HCT116 (cell line): ENCODE measurements around the gene ABRACL. TPM values are rescaled to one million over a fixed set of nuclear protein-coding genes. Genes with fewer than 3 reads are reported as not detected.

ENCODE experiments used
- ATAC-seq: fragments of 200-7000 bp; cut with Tn5 transposase; 2 replicates; pipeline ENCODE4 v1.9.1; 2020; ENCODE audit warnings: mild to moderate bottlenecking, moderate library complexity
- BruUV-seq: library from RNA; stranded (reverse); fragments of 400-500 nt; replicated peaks from 2 replicates; lab custom pipeline; 2021; lab: Mats Ljungman, UMichigan
- CTCF ChIA-PET: fragments of 300-600 bp; sonication (Branson Sonifier 250); formaldehyde crosslinking; loops from one replicate; lab custom pipeline; 2021; ENCODE audit warnings: antibody characterized with exemption; lab: Charles Lee
- POLR2A ChIA-PET: fragments of 300-600, 350-600 bp; sonication (Branson Sonifier 250); formaldehyde crosslinking; loops from one replicate; lab custom pipeline; 2021; ENCODE audit warnings: antibody characterized with exemption; lab: Charles Lee
- RAD21 ChIA-PET, 2 experiments: fragments of 300-600 bp; sonication (Branson Sonifier 250); formaldehyde crosslinking; loops; one replicate each; lab custom pipeline; 2023; ENCODE audit warnings: low total read pairs in 2 of 2; ENCODE audit not compliant: uncharacterized antibody in 2 of 2, unreplicated experiment in 2 of 2, low non-redundant PET in 1 of 2; lab: Charles Lee
- DNase-seq: peaks from one replicate; pipeline ENCODE4 v3.0.0-alpha.2; 2010; ENCODE audit warnings: low read depth, low spot score
- H2AFZ ChIP-seq: fragments of 200-600 bp; shearing (Covaris generic), sonication (generic); 2 replicates; pipeline ENCODE4 v1.6.1; 2017; ENCODE audit warnings: low read depth, mixed run types, mixed read lengths, antibody characterized with exemption, low read length; ENCODE audit not compliant: poor library complexity, severe bottlenecking
- H3K27ac ChIP-seq: 2 replicates; pipeline ENCODE4 v1.5.1; 2012; ENCODE audit warnings: low read depth, low read length
- H3K27me3 ChIP-seq: fragments of 200-600 bp; sonication (generic); 2 replicates; pipeline ENCODE4 v1.6.1; 2016; ENCODE audit warnings: mixed run types, low read length, mixed read lengths; ENCODE audit not compliant: insufficient read depth
- H3K36me3 ChIP-seq, 2 experiments: fragments of 200-500 bp in 1 of 2; fragments of 200-600 bp in 1 of 2; sonication (Bioruptor generic) in 1 of 2; sonication (generic) in 1 of 2; 2 replicates each; pipeline versions ENCODE4 v1.5.1 to v1.6.1; 2014 to 2016; ENCODE audit warnings: low read length in 2 of 2, inconsistent platforms in 1 of 2, mixed read lengths in 1 of 2, mixed run types in 1 of 2; ENCODE audit not compliant: insufficient read depth in 2 of 2, control insufficient read depth in 1 of 2
- H3K4me1 ChIP-seq, 2 experiments: fragments of 200-600 bp in 1 of 2; sonication (generic) in 1 of 2; 2 replicates each; pipeline versions ENCODE4 v1.5.1 to v1.6.1; 2012 to 2017; ENCODE audit warnings: low read length in 2 of 2, inconsistent platforms in 1 of 2, mild to moderate bottlenecking in 1 of 2, mixed read lengths in 1 of 2, mixed run types in 1 of 2, moderate library complexity in 1 of 2; ENCODE audit not compliant: insufficient read depth in 2 of 2, control insufficient read depth in 1 of 2
- H3K4me2 ChIP-seq: fragments of 200-600 bp; sonication (generic); 2 replicates; pipeline ENCODE4 v1.6.1; 2017; ENCODE audit warnings: mixed run types, low read length, mixed read lengths
- H3K4me3 ChIP-seq, 2 experiments: fragments of 200-600 bp in 1 of 2; sonication (generic) in 1 of 2; replicated peaks in 1 of 2; 2 replicates each; pipeline ENCODE4 v1.5.1; 2011 to 2016; ENCODE audit warnings: low read length in 2 of 2, control low read depth in 1 of 2, low read depth in 1 of 2, mild to moderate bottlenecking in 1 of 2, mixed read lengths in 1 of 2, mixed run types in 1 of 2
- H3K79me2 ChIP-seq: fragments of 200-600 bp; sonication (generic); 2 replicates; pipeline ENCODE4 v1.6.1; 2017; ENCODE audit warnings: mild to moderate bottlenecking, mixed run types, low read length, moderate library complexity, mixed read lengths; ENCODE audit not compliant: insufficient read depth
- H3K9ac ChIP-seq: fragments of 200-600 bp; sonication (generic); 2 replicates; pipeline ENCODE4 v1.6.1; 2016; ENCODE audit warnings: low read length, mixed read lengths
- H3K9me2 ChIP-seq: fragments of 200-600 bp; sonication (generic), shearing (Covaris generic); 2 replicates; pipeline ENCODE4 v1.6.1; 2017; ENCODE audit warnings: mixed run types, mild to moderate bottlenecking, moderate library complexity; ENCODE audit not compliant: insufficient read depth
- H3K9me3 ChIP-seq, 2 experiments: fragments of 200-500 bp in 1 of 2; fragments of 200-600 bp in 1 of 2; sonication (Bioruptor generic) in 1 of 2; sonication (generic) in 1 of 2; 2 replicates each; pipeline ENCODE4 v1.6.1; 2014 to 2017; ENCODE audit warnings: low read length in 2 of 2, mixed read lengths in 2 of 2, inconsistent platforms in 1 of 2, low read depth in 1 of 2, mild to moderate bottlenecking in 1 of 2, mixed run types in 1 of 2, moderate library complexity in 1 of 2; ENCODE audit not compliant: control insufficient read depth in 1 of 2, insufficient read depth in 1 of 2
- H4K20me1 ChIP-seq: fragments of 200-600 bp; sonication (generic), shearing (Covaris generic); 2 replicates; pipeline ENCODE4 v1.6.1; 2017; ENCODE audit warnings: mixed run types, mild to moderate bottlenecking, moderate library complexity; ENCODE audit not compliant: insufficient read depth
- CBX3 ChIP-seq: IDR thresholded peaks from 2 replicates; pipeline ENCODE4 v1.6.1; 2012; ENCODE audit warnings: low read depth
- CTCF ChIP-seq, 3 experiments: fragments of 200-600 bp in 1 of 3; sonication (generic) in 1 of 3; IDR thresholded peaks in 2 of 3; conservative IDR thresholded peaks in 1 of 3; 2 replicates each; pipeline ENCODE4 v1.5.1; 2012 to 2017; ENCODE audit warnings: low read depth in 2 of 3, low read length in 2 of 3, antibody characterized with exemption in 1 of 3, borderline replicate concordance in 1 of 3, control low read depth in 1 of 3, mild to moderate bottlenecking in 1 of 3, mixed read lengths in 1 of 3, mixed run types in 1 of 3, moderate library complexity in 1 of 3; ENCODE audit not compliant: insufficient read depth in 1 of 3
- EGR1 ChIP-seq: IDR thresholded peaks from 2 replicates; pipeline ENCODE4 v1.6.1; 2012; ENCODE audit warnings: low read depth
- ELF1 ChIP-seq: IDR thresholded peaks from 2 replicates; pipeline ENCODE4 v1.6.1; 2012; ENCODE audit warnings: low read depth, borderline replicate concordance
- POLR2AphosphoS5 ChIP-seq: IDR thresholded peaks from 2 replicates; pipeline ENCODE4 v1.6.1; 2011; ENCODE audit warnings: mild to moderate bottlenecking, low read depth, low read length, moderate library complexity
- SIN3A ChIP-seq: IDR thresholded peaks from 2 replicates; pipeline ENCODE4 v1.6.1; 2012; ENCODE audit warnings: low read depth
- TCF7L2 ChIP-seq: IDR thresholded peaks from 2 replicates; pipeline ENCODE4 v1.7.0; 2011; ENCODE audit warnings: borderline replicate concordance, inconsistent platforms; ENCODE audit not compliant: insufficient read depth, insufficient read length; ENCODE audit errors: extremely low read depth
- ZFX ChIP-seq: fragments of 450-650 bp; IDR thresholded peaks from 2 replicates; pipeline ENCODE4 v1.6.1; 2017
- intact Hi-C: fragments of 100-400 bp; cut with micrococcal nuclease; formaldehyde crosslinking; loops from 2 replicates; pipeline ENCODE4 v1.10.0; 2022
- total RNA-seq: library from RNA; stranded (reverse); gene quantifications from one replicate; pipeline ENCODE4 v1.2.1, GENCODE V29; 2021; ENCODE audit not compliant: unreplicated experiment

Gene ABRACL
- total RNA-seq, 1 experiment from 2014 or later, result 47.4 TPM

- H3K9ac ChIP-seq, result no peak overlapping the region
- RAD21 ChIA-PET, result no interaction called here
- H3K36me3 ChIP-seq, result no peaks in the 10 kb centered on the region
- TF ChIP-seq EGR1 (no peak), CBX3 (no peak), ELF1 (no peak), SIN3A (no peak), CTCF (IDR thresholded peaks at IDR 0.05 in 2 of 3, conservative IDR thresholded peaks at IDR 0.05 in 1 of 3; ENCODE audit: borderline replicate concordance in 1 of 3, insufficient read depth in 1 of 3, low read depth in 2 of 3, low read length in 2 of 3) (no peak)
- no peaks in the 10 kb centered on the region for H3K79me2 ChIP-seq
- no peak overlapping the region for H3K27ac ChIP-seq
- no peak overlapping the region for H3K4me3 ChIP-seq
- no peak for DNase-seq
- intact Hi-C loops, result no loop called here
- H4K20me1 ChIP-seq, result no peaks in the 10 kb centered on the region
- no peaks in the 10 kb centered on the region for H3K9me3 ChIP-seq
- H3K27me3 ChIP-seq, result no peaks in the 10 kb centered on the region
- no peak overlapping the region for H2AFZ ChIP-seq
- BruUV-seq, result no TSS peak
- no peaks in the 10 kb centered on the region for H3K9me2 ChIP-seq
- CTCF ChIA-PET, result no interaction called here
- POLR2A ChIA-PET, result interaction anchor here (0.5 kb wide), 1 partner anchor 60 kb away, joined by 3 read pairs; no protein-coding TSS in a partner anchor
- no peaks in the 10 kb centered on the region for H3K4me1 ChIP-seq
- no peak overlapping the region for H3K4me2 ChIP-seq
- ATAC-seq, result no peak
These were observed 24.8 kb downstream of the ABRACL start for GRCh38 chr6:139053382-139053781.

GRCh38 chr6:139054001-139054400 is 25.5 kb downstream of the ABRACL start:
- no peak for DNase-seq
- no peak for ATAC-seq
- Histone ChIP-seq H3K27me3 (no peaks in the 10 kb centered on the region), H4K20me1 (no peaks in the 10 kb centered on the region), H3K9ac (no peak overlapping the region), H3K27ac (no peak overlapping the region), H3K9me2 (no peaks in the 10 kb centered on the region), H3K4me3 (no peak overlapping the region), H3K79me2 (no peaks in the 10 kb centered on the region), H3K4me1 (no peaks in the 10 kb centered on the region), H3K9me3 (no peaks in the 10 kb centered on the region), H3K4me2 (no peak overlapping the region), H2AFZ (no peak overlapping the region), H3K36me3 (no peaks in the 10 kb centered on the region)
- TF ChIP-seq ELF1, result no peak
- no peak for TF ChIP-seq ZFX
- TF ChIP-seq TCF7L2, result no peak
- TF ChIP-seq POLR2AphosphoS5, result no peak
- TF ChIP-seq CBX3, result no peak
- ChIA-PET CTCF (no interaction called here), RAD21 (no interaction called here), POLR2A (interaction anchor here (0.5 kb wide), 1 partner anchor 59 kb away, joined by 3 read pairs; no protein-coding TSS in a partner anchor)
- intact Hi-C loops, result no loop called here
- no TSS peak for BruUV-seq
